GM10266 (cell line): ENCODE measurements around the gene HOXB9.

Source experiments
- DNase-seq: peaks from one replicate; pipeline ENCODE4 v3.0.0; 2012; ENCODE audit errors: extremely low spot score
- CTCF ChIP-seq: IDR thresholded peaks from 2 replicates; pipeline ENCODE4 v1.5.1; 2012; ENCODE audit warnings: mild to moderate bottlenecking, low read depth; ENCODE audit not compliant: control insufficient read depth, insufficient read depth; ENCODE audit errors: missing control alignments

Gene HOXB9

GRCh38 chr17:48579471-48579759 is 46.7 kb downstream of the HOXB9 start:
- DNase-seq: no peak
- no peak for TF ChIP-seq CTCF

GRCh38 chr17:48578616-48579470 is 47.3 kb downstream of the HOXB9 start:
- DNase-seq: no peak
- no peak for TF ChIP-seq CTCF

- peak; percentile 90 for DNase-seq
These were observed 48.1 kb downstream of the HOXB9 start, which contains the start of gene HOXB4 for GRCh38 chr17:48577946-48578615. Gene HOXB4 (minus strand): TSS chr17:48578350. CDS start chr17:48578319, 31 bp downstream.

GRCh38 chr17:48577330-48577945 is 48.7 kb downstream of the HOXB9 start:
- DNase-seq: no peak
- TF ChIP-seq CTCF: no peak

More at GRCh38 chr17:48577946-48578615, 48.1 kb downstream of the HOXB9 start, which contains the start of gene HOXB4:
- TF ChIP-seq CTCF: no peak

- TF ChIP-seq CTCF: no peak
- DNase-seq: no peak
These were observed 49.5 kb downstream of the HOXB9 start for GRCh38 chr17:48576479-48577309.

GRCh38 chr17:48575673-48576478 is 50.3 kb downstream of the HOXB9 start:
- DNase-seq: no peak

More at GRCh38 chr17:48575673-48576478, 50.3 kb downstream of the HOXB9 start:
- no peak for TF ChIP-seq CTCF
